Ascending aorta (tissue), 2 donors: ENCODE data around the gene FHOD3. TPM values are rescaled to one million over a fixed set of nuclear protein-coding genes. Genes with fewer than 3 reads are reported as not detected.

ENCODE experiments used
- DNase-seq, 2 donors: peaks; one replicate each; pipeline ENCODE4 v3.0.0-alpha.2; 2019; ENCODE audit warnings: low spot score in 2 of 2
- H3K27ac ChIP-seq, 2 donors: fragments of 200-600 bp; sonication (generic); one replicate each; pipeline ENCODE4 v1.5.1; 2016 to 2017; ENCODE audit warnings: mild to moderate bottlenecking in 1 of 2
- H3K27me3 ChIP-seq: fragments of 200-600 bp; sonication (generic); one replicate; pipeline ENCODE4 v1.5.1; 2017
- H3K36me3 ChIP-seq, 2 donors: fragments of 200-600 bp; sonication (generic); one replicate each; pipeline ENCODE4 v1.5.1; 2016
- H3K4me1 ChIP-seq, 2 donors: fragments of 200-600 bp; sonication (generic); one replicate each; pipeline ENCODE4 v1.5.1; 2016 to 2017; ENCODE audit warnings: mild to moderate bottlenecking in 1 of 2
- H3K4me3 ChIP-seq, 2 donors: fragments of 200-600 bp; sonication (generic); one replicate each; pipeline ENCODE4 v1.5.1; 2016 to 2017; ENCODE audit warnings: mild to moderate bottlenecking in 1 of 2
- H3K9me3 ChIP-seq, 2 donors: fragments of 200-600 bp; sonication (generic); one replicate each; pipeline ENCODE4 v1.5.1; 2016
- CTCF ChIP-seq, 3 experiments: fragments of 200-600 bp in 2 of 3; fragments of 450-650 bp in 1 of 3; sonication (generic) in 2 of 3; IDR thresholded peaks; one replicate each; pipeline ENCODE4 v1.5.1; 2016 to 2019; ENCODE audit warnings: antibody characterized with exemption in 3 of 3, mild to moderate bottlenecking in 1 of 3, moderate library complexity in 1 of 3
- intact Hi-C: fragments of 100-400 bp; cut with DNase I; formaldehyde crosslinking; loops from one replicate; pipeline ENCODE4 v1.15.1; 2023
- total RNA-seq: library from RNA; depleted of rRNA; stranded (reverse); fragments of >200 nt; gene quantifications from one replicate; pipeline ENCODE4 v1.1.0, GENCODE V29; 2016

Gene FHOD3
- total RNA-seq, 1 donor from 2014 or later, result 12.7 TPM

GRCh38 chr18:36295214-36295613 is 2.3 kb upstream of the FHOD3 start:
- no peak for TF ChIP-seq CTCF (IDR thresholded peaks at IDR 0.05)
- intact Hi-C loops, result loop anchor here (5.0 to 10.0 kb wide), 7 partner anchors 52 to 512 kb away; no protein-coding TSS in a partner anchor
- DNase-seq, result no peak
- peaks cover 2 to 3% of the 10 kb centered on the region in 2 donors for H3K4me1 ChIP-seq
- no peak overlapping the region for H3K27ac ChIP-seq
- H3K36me3 ChIP-seq, result no peaks in the 10 kb centered on the region
- H3K9me3 ChIP-seq, result no peaks in the 10 kb centered on the region
- no peak overlapping the region for H3K4me3 ChIP-seq
- H3K27me3 ChIP-seq, result no peaks in the 10 kb centered on the region

GRCh38 chr18:36295880-36296301 is 1.6 kb upstream of the FHOD3 start:
- Histone ChIP-seq H3K27ac (peak overlapping the region; percentile 77 to 84), H3K9me3 (no peaks in the 10 kb centered on the region), H3K4me1 (peaks cover 2 to 5% of the 10 kb centered on the region in 2 donors), H3K27me3 (no peaks in the 10 kb centered on the region), H3K4me3 (peak overlapping the region; percentile 91 to 99), H3K36me3 (no peaks in the 10 kb centered on the region)
- intact Hi-C loops, result loop anchor here (1.0 to 10.0 kb wide), 8 partner anchors 51 to 511 kb away; no protein-coding TSS in a partner anchor
- no peak for DNase-seq
- TF ChIP-seq CTCF (IDR thresholded peaks at IDR 0.05), result no peak

GRCh38 chr18:36296650-36297416 is 680 bp upstream of the FHOD3 start:
- H3K27ac ChIP-seq, result peak overlapping the region; percentile 77 to 84
- peak overlapping the region; percentile 91 to 99 for H3K4me3 ChIP-seq
- no peaks in the 10 kb centered on the region for H3K9me3 ChIP-seq
- intact Hi-C loops, result loop anchor here (1.0 to 10.0 kb wide), 8 partner anchors 50 to 510 kb away; no protein-coding TSS in a partner anchor
- TF ChIP-seq CTCF (IDR thresholded peaks at IDR 0.05), result peak in 2 of 3 experiments; percentile 53 to 66
- no peaks in the 10 kb centered on the region for H3K27me3 ChIP-seq
- peaks cover 2 to 5% of the 10 kb centered on the region in 2 donors for H3K4me1 ChIP-seq
- DNase-seq, result peak in 1 of 2 donors; percentile 83
- no peaks in the 10 kb centered on the region for H3K36me3 ChIP-seq

- DNase-seq, result no peak
- peaks cover 2 to 5% of the 10 kb centered on the region in 2 donors for H3K4me1 ChIP-seq
- intact Hi-C loops, result loop anchor here (5.0 to 10.0 kb wide), 7 partner anchors 49 to 509 kb away; no protein-coding TSS in a partner anchor
- peak overlapping the region; percentile 45 to 77 for H3K27ac ChIP-seq
- no peaks in the 10 kb centered on the region for H3K9me3 ChIP-seq
- H3K27me3 ChIP-seq, result no peaks in the 10 kb centered on the region
- no peak for TF ChIP-seq CTCF (IDR thresholded peaks at IDR 0.05)
- no peaks in the 10 kb centered on the region for H3K36me3 ChIP-seq
- H3K4me3 ChIP-seq, result peak overlapping the region; percentile 91 to 99
Measured at GRCh38 chr18:36298126-36298741, 721 bp downstream of the FHOD3 start.

- intact Hi-C loops, result loop anchor here (5.0 to 10.0 kb wide), 7 partner anchors 48 to 508 kb away; no protein-coding TSS in a partner anchor
- no peak overlapping the region for H3K27ac ChIP-seq
- TF ChIP-seq CTCF (IDR thresholded peaks at IDR 0.05), result no peak
- no peaks in the 10 kb centered on the region for H3K9me3 ChIP-seq
- H3K4me3 ChIP-seq, result peak overlapping the region in 1 of 2 donors; percentile 99
- no peaks in the 10 kb centered on the region for H3K36me3 ChIP-seq
- DNase-seq, result no peak
- H3K27me3 ChIP-seq, result no peaks in the 10 kb centered on the region
- peaks cover 2 to 5% of the 10 kb centered on the region in 2 donors for H3K4me1 ChIP-seq
Measured at GRCh38 chr18:36299015-36299414, 1.5 kb downstream of the FHOD3 start.
